Activated naive CD4-positive, alpha-beta T cell treated with anti-CD3 and anti-CD28 coated beads, Interleukin-2, amount 10 ng/mL, durations not matched to agents 7 days and 5 days (primary cell): Measurements from ENCODE around the gene PTPN3.
A peak's percentile ranks its signal among the peaks of the same experiment; 100 is the strongest.

Experiments used
- CTCF ChIA-PET: fragments of 350-600 bp; sonication (Branson Sonifier 250); formaldehyde crosslinking; loops from one replicate; lab custom pipeline; 2021; ENCODE audit warnings: antibody characterized with exemption; lab: Charles Lee
- DNase-seq: peaks from one replicate; pipeline ENCODE4 v3.0.0-alpha.2; 2020
- H3K27ac Mint-ChIP-seq: one replicate; pipeline ENCODE4 v1.8.0; 2021; ENCODE audit warnings: mild to moderate bottlenecking, moderate library complexity, mixed read lengths
- H3K27me3 Mint-ChIP-seq: one replicate; pipeline ENCODE4 v1.8.0; 2021; ENCODE audit warnings: mild to moderate bottlenecking, mixed read lengths
- H3K36me3 Mint-ChIP-seq: one replicate; pipeline ENCODE4 v1.8.0; 2021; ENCODE audit warnings: mixed read lengths
- H3K4me1 Mint-ChIP-seq: one replicate; pipeline ENCODE4 v1.8.0; 2021; ENCODE audit warnings: mixed read lengths
- H3K4me3 Mint-ChIP-seq: one replicate; pipeline ENCODE4 v1.8.0; 2021; ENCODE audit warnings: mild to moderate bottlenecking, moderate library complexity, mixed read lengths
- H3K9me3 Mint-ChIP-seq: one replicate; pipeline ENCODE4 v1.8.0; 2021; ENCODE audit warnings: mixed read lengths

PTPN3 gene

GRCh38 chr9:109426626-109427402 lies 71.3 kb downstream of the PTPN3 start:
- H3K27me3 Mint-ChIP-seq, result peaks cover 5% of the 10 kb centered on the region
- no peaks in the 10 kb centered on the region for H3K4me1 Mint-ChIP-seq
- no peak overlapping the region for H3K27ac Mint-ChIP-seq
- no peak overlapping the region for H3K4me3 Mint-ChIP-seq
- H3K36me3 Mint-ChIP-seq, result no peaks in the 10 kb centered on the region
- CTCF ChIA-PET, result no interaction called here
- DNase-seq, result no peak
- no peaks in the 10 kb centered on the region for H3K9me3 Mint-ChIP-seq

GRCh38 chr9:109424618-109425017 lies 73.5 kb downstream of the PTPN3 start:
- peaks cover 11% of the 10 kb centered on the region for H3K27me3 Mint-ChIP-seq
- H3K27ac Mint-ChIP-seq, result no peak overlapping the region
- DNase-seq, result no peak
- H3K36me3 Mint-ChIP-seq, result no peaks in the 10 kb centered on the region
- H3K4me3 Mint-ChIP-seq, result no peak overlapping the region
- CTCF ChIA-PET, result interaction anchor here (1.2 kb wide), 1 partner anchor 16 kb away, joined by 5 read pairs; no protein-coding TSS in a partner anchor
- no peaks in the 10 kb centered on the region for H3K4me1 Mint-ChIP-seq
- H3K9me3 Mint-ChIP-seq, result no peaks in the 10 kb centered on the region

GRCh38 chr9:109423877-109424276 lies 74.2 kb downstream of the PTPN3 start:
- no peak for DNase-seq
- CTCF ChIA-PET, result interaction anchor here (0.6 to 0.9 kb wide), 2 partner anchors 12 to 492 kb away, joined by 3 read pairs; no protein-coding TSS in a partner anchor
- no peak overlapping the region for H3K4me3 Mint-ChIP-seq

GRCh38 chr9:109422641-109423040 lies 75.5 kb downstream of the PTPN3 start:
- CTCF ChIA-PET, result interaction anchor here (0.7 to 1.2 kb wide), 2 partner anchors 11 to 17 kb away, joined by 3 read pairs; no protein-coding TSS in a partner anchor

More at GRCh38 chr9:109423877-109424276, 74.2 kb downstream of the PTPN3 start:
- H3K27me3 Mint-ChIP-seq, result peaks cover 11% of the 10 kb centered on the region
- H3K4me1 Mint-ChIP-seq, result no peaks in the 10 kb centered on the region
- H3K36me3 Mint-ChIP-seq, result no peaks in the 10 kb centered on the region
- no peak overlapping the region for H3K27ac Mint-ChIP-seq
- no peaks in the 10 kb centered on the region for H3K9me3 Mint-ChIP-seq

GRCh38 chr9:109421026-109421970 lies 76.8 kb downstream of the PTPN3 start:
- Mint-ChIP-seq H3K27ac (no peak overlapping the region), H3K4me3 (no peak overlapping the region), H3K9me3 (no peaks in the 10 kb centered on the region), H3K4me1 (no peaks in the 10 kb centered on the region), H3K36me3 (no peaks in the 10 kb centered on the region), H3K27me3 (peaks cover 16% of the 10 kb centered on the region)
- CTCF ChIA-PET, result interaction anchor here (1.2 to 3.2 kb wide), 2 partner anchors 9 to 19 kb away, joined by 3 to 10 read pairs; no protein-coding TSS in a partner anchor
- no peak for DNase-seq

More at GRCh38 chr9:109422641-109423040, 75.5 kb downstream of the PTPN3 start:
- Mint-ChIP-seq H3K4me1 (no peaks in the 10 kb centered on the region), H3K4me3 (no peak overlapping the region), H3K27ac (no peak overlapping the region), H3K36me3 (no peaks in the 10 kb centered on the region), H3K27me3 (peaks cover 18% of the 10 kb centered on the region), H3K9me3 (no peaks in the 10 kb centered on the region)
- DNase-seq, result no peak

- Mint-ChIP-seq H3K9me3 (no peaks in the 10 kb centered on the region), H3K27me3 (peaks cover 26% of the 10 kb centered on the region), H3K27ac (no peak overlapping the region), H3K4me1 (peaks cover 4% of the 10 kb centered on the region), H3K4me3 (no peak overlapping the region), H3K36me3 (no peaks in the 10 kb centered on the region)
- no peak for DNase-seq
- CTCF ChIA-PET, result interaction anchor here (0.9 to 3.2 kb wide), 3 partner anchors 18 to 50 kb away, joined by 3 to 10 read pairs (median 7); no protein-coding TSS in a partner anchor
Measured at GRCh38 chr9:109419531-109419930, 78.6 kb downstream of the PTPN3 start.

- Mint-ChIP-seq H3K4me3 (no peak overlapping the region), H3K4me1 (peaks cover 4% of the 10 kb centered on the region), H3K36me3 (no peaks in the 10 kb centered on the region), H3K27ac (no peak overlapping the region), H3K9me3 (no peaks in the 10 kb centered on the region), H3K27me3 (peaks cover 29% of the 10 kb centered on the region)
- CTCF ChIA-PET, result interaction anchor here (0.9 to 3.2 kb wide), 3 partner anchors 18 to 51 kb away, joined by 3 to 10 read pairs (median 7); no protein-coding TSS in a partner anchor
- no peak for DNase-seq
Measured at GRCh38 chr9:109418827-109419226, 79.3 kb downstream of the PTPN3 start.

- Mint-ChIP-seq H3K4me3 (no peak overlapping the region), H3K4me1 (peaks cover 4% of the 10 kb centered on the region), H3K27me3 (peaks cover 35% of the 10 kb centered on the region), H3K9me3 (no peaks in the 10 kb centered on the region), H3K27ac (no peak overlapping the region), H3K36me3 (no peaks in the 10 kb centered on the region)
- no peak for DNase-seq
- CTCF ChIA-PET, result interaction anchor here (3.2 kb wide), 1 partner anchor 23 kb away, joined by 10 read pairs; no protein-coding TSS in a partner anchor
Measured at GRCh38 chr9:109417585-109418544, 80.2 kb downstream of the PTPN3 start.

- no peaks in the 10 kb centered on the region for H3K9me3 Mint-ChIP-seq
- CTCF ChIA-PET, result no interaction called here
- no peak overlapping the region for H3K27ac Mint-ChIP-seq
- no peak for DNase-seq
- H3K4me3 Mint-ChIP-seq, result no peak overlapping the region
- H3K36me3 Mint-ChIP-seq, result no peaks in the 10 kb centered on the region
- H3K27me3 Mint-ChIP-seq, result peaks cover 35% of the 10 kb centered on the region
- peaks cover 4% of the 10 kb centered on the region for H3K4me1 Mint-ChIP-seq
Measured at GRCh38 chr9:109417054-109417453, 81.1 kb downstream of the PTPN3 start.

- Mint-ChIP-seq H3K27ac (no peak overlapping the region), H3K27me3 (peaks cover 36% of the 10 kb centered on the region), H3K9me3 (no peaks in the 10 kb centered on the region), H3K4me1 (peaks cover 8% of the 10 kb centered on the region), H3K4me3 (no peak overlapping the region), H3K36me3 (no peaks in the 10 kb centered on the region)
- DNase-seq, result no peak
- CTCF ChIA-PET, result interaction anchor here (1.4 kb wide), 1 partner anchor 13 kb away, joined by 3 read pairs; no protein-coding TSS in a partner anchor
Measured at GRCh38 chr9:109416135-109416706, 81.9 kb downstream of the PTPN3 start.

GRCh38 chr9:109414125-109414785 lies 83.9 kb downstream of the PTPN3 start:
- CTCF ChIA-PET, result interaction anchor here (0.9 to 2.6 kb wide), 2 partner anchors 26 to 33 kb away, joined by 3 to 10 read pairs; no protein-coding TSS in a partner anchor
- H3K4me1 Mint-ChIP-seq, result peaks cover 8% of the 10 kb centered on the region

GRCh38 chr9:109411798-109412352 lies 86.2 kb downstream of the PTPN3 start:
- no peak overlapping the region for H3K27ac Mint-ChIP-seq
- H3K36me3 Mint-ChIP-seq, result no peaks in the 10 kb centered on the region
- peak; percentile 30 for DNase-seq
- H3K4me3 Mint-ChIP-seq, result no peak overlapping the region
- H3K9me3 Mint-ChIP-seq, result no peaks in the 10 kb centered on the region
- H3K4me1 Mint-ChIP-seq, result peaks cover 8% of the 10 kb centered on the region
- CTCF ChIA-PET, result interaction anchor here (0.6 to 3.5 kb wide), 12 partner anchors 9 to 231 kb away, joined by 3 to 19 read pairs (median 3); no protein-coding TSS in a partner anchor
- peaks cover 31% of the 10 kb centered on the region for H3K27me3 Mint-ChIP-seq

More at GRCh38 chr9:109414125-109414785, 83.9 kb downstream of the PTPN3 start:
- H3K36me3 Mint-ChIP-seq, result no peaks in the 10 kb centered on the region
- no peak overlapping the region for H3K27ac Mint-ChIP-seq
- no peak for DNase-seq
- H3K4me3 Mint-ChIP-seq, result no peak overlapping the region
- H3K9me3 Mint-ChIP-seq, result no peaks in the 10 kb centered on the region
- H3K27me3 Mint-ChIP-seq, result peaks cover 37% of the 10 kb centered on the region
